ENCODE data around the gene MINPP1.

The MINPP1 gene

GRCh38 chr10:87505366-87506111, 846 bp downstream of the MINPP1 start:
- peaks cover 8% of the 10 kb centered on the region for H3K36me3 Mint-ChIP-seq
- peaks cover 44% of the 10 kb centered on the region for H3K4me1 Mint-ChIP-seq (ENCODE audit: low read depth)
- peak overlapping the region; percentile 87 for H3K4me3 Mint-ChIP-seq
- H3K9me3 Mint-ChIP-seq (ENCODE audit: low read depth) = no peaks in the 10 kb centered on the region
- H3K27me3 Mint-ChIP-seq = peaks cover 4% of the 10 kb centered on the region
- H3K27ac Mint-ChIP-seq = peak overlapping the region; percentile 46

GRCh38 chr10:87506956-87507355, 2.3 kb downstream of the MINPP1 start:
- H3K4me1 Mint-ChIP-seq (ENCODE audit: low read depth) = peaks cover 44% of the 10 kb centered on the region
- H3K4me3 Mint-ChIP-seq = peak overlapping the region; percentile 87
- H3K27me3 Mint-ChIP-seq = peaks cover under 1% of the 10 kb centered on the region
- H3K36me3 Mint-ChIP-seq = peaks cover 11% of the 10 kb centered on the region
- no peak overlapping the region for H3K27ac Mint-ChIP-seq
- no peaks in the 10 kb centered on the region for H3K9me3 Mint-ChIP-seq (ENCODE audit: low read depth)

GRCh38 chr10:87507879-87508483, 3.3 kb downstream of the MINPP1 start:
- H3K4me1 Mint-ChIP-seq (ENCODE audit: low read depth) = peaks cover 44% of the 10 kb centered on the region
- H3K36me3 Mint-ChIP-seq = peaks cover 12% of the 10 kb centered on the region
- H3K9me3 Mint-ChIP-seq (ENCODE audit: low read depth) = no peaks in the 10 kb centered on the region

GRCh38 chr10:87508837-87509236, 4.1 kb downstream of the MINPP1 start:
- H3K27ac Mint-ChIP-seq = no peak overlapping the region
- no peaks in the 10 kb centered on the region for H3K9me3 Mint-ChIP-seq (ENCODE audit: low read depth)

More at GRCh38 chr10:87507879-87508483, 3.3 kb downstream of the MINPP1 start:
- H3K27ac Mint-ChIP-seq = no peak overlapping the region
- no peaks in the 10 kb centered on the region for H3K27me3 Mint-ChIP-seq
- no peak overlapping the region for H3K4me3 Mint-ChIP-seq

GRCh38 chr10:87510025-87510424, 5.3 kb downstream of the MINPP1 start:
- Mint-ChIP-seq H3K9me3 (ENCODE audit: low read depth) (no peaks in the 10 kb centered on the region), H3K36me3 (peaks cover 16% of the 10 kb centered on the region), H3K27me3 (no peaks in the 10 kb centered on the region), H3K4me3 (no peak overlapping the region), H3K27ac (no peak overlapping the region), H3K4me1 (ENCODE audit: low read depth) (peaks cover 32% of the 10 kb centered on the region)

More at GRCh38 chr10:87508837-87509236, 4.1 kb downstream of the MINPP1 start:
- Mint-ChIP-seq H3K36me3 (peaks cover 12% of the 10 kb centered on the region), H3K4me1 (ENCODE audit: low read depth) (peaks cover 38% of the 10 kb centered on the region), H3K4me3 (no peak overlapping the region), H3K27me3 (no peaks in the 10 kb centered on the region)

GRCh38 chr10:87511526-87511925, 6.8 kb downstream of the MINPP1 start:
- Mint-ChIP-seq H3K27me3 (no peaks in the 10 kb centered on the region), H3K4me3 (no peak overlapping the region), H3K27ac (no peak overlapping the region), H3K9me3 (ENCODE audit: low read depth) (no peaks in the 10 kb centered on the region), H3K4me1 (ENCODE audit: low read depth) (peaks cover 22% of the 10 kb centered on the region), H3K36me3 (peaks cover 16% of the 10 kb centered on the region)

GRCh38 chr10:87518937-87519336, 14.2 kb downstream of the MINPP1 start:
- peaks cover 24% of the 10 kb centered on the region for H3K36me3 Mint-ChIP-seq
- H3K4me3 Mint-ChIP-seq = no peak overlapping the region
- no peak overlapping the region for H3K27ac Mint-ChIP-seq
- no peaks in the 10 kb centered on the region for H3K27me3 Mint-ChIP-seq
- peaks cover 5% of the 10 kb centered on the region for H3K9me3 Mint-ChIP-seq (ENCODE audit: low read depth)
- H3K4me1 Mint-ChIP-seq (ENCODE audit: low read depth) = peaks cover 2% of the 10 kb centered on the region

- H3K27ac Mint-ChIP-seq = no peak overlapping the region
These were observed 14.9 kb downstream of the MINPP1 start for GRCh38 chr10:87519582-87519981.

GRCh38 chr10:87523731-87524130, 19.0 kb downstream of the MINPP1 start:
- Mint-ChIP-seq H3K27ac (no peak overlapping the region), H3K9me3 (ENCODE audit: low read depth) (peaks cover 7% of the 10 kb centered on the region), H3K4me3 (no peak overlapping the region), H3K36me3 (peaks cover 40% of the 10 kb centered on the region), H3K27me3 (no peaks in the 10 kb centered on the region), H3K4me1 (ENCODE audit: low read depth) (peaks cover 8% of the 10 kb centered on the region)

More at GRCh38 chr10:87519582-87519981, 14.9 kb downstream of the MINPP1 start:
- Mint-ChIP-seq H3K4me1 (ENCODE audit: low read depth) (peaks cover 5% of the 10 kb centered on the region), H3K4me3 (no peak overlapping the region), H3K36me3 (peaks cover 26% of the 10 kb centered on the region), H3K9me3 (ENCODE audit: low read depth) (peaks cover 8% of the 10 kb centered on the region), H3K27me3 (no peaks in the 10 kb centered on the region)

- no peaks in the 10 kb centered on the region for H3K27me3 Mint-ChIP-seq
- no peak overlapping the region for H3K27ac Mint-ChIP-seq
- H3K4me1 Mint-ChIP-seq (ENCODE audit: low read depth) = peaks cover 7% of the 10 kb centered on the region
- peaks cover 7% of the 10 kb centered on the region for H3K9me3 Mint-ChIP-seq (ENCODE audit: low read depth)
- no peak overlapping the region for H3K4me3 Mint-ChIP-seq
- peaks cover 44% of the 10 kb centered on the region for H3K36me3 Mint-ChIP-seq
These were observed 19.6 kb downstream of the MINPP1 start for GRCh38 chr10:87524296-87524695.

- no peak overlapping the region for H3K4me3 Mint-ChIP-seq
- H3K9me3 Mint-ChIP-seq (ENCODE audit: low read depth) = peaks cover 4% of the 10 kb centered on the region
- H3K4me1 Mint-ChIP-seq (ENCODE audit: low read depth) = peaks cover 5% of the 10 kb centered on the region
- H3K27ac Mint-ChIP-seq = no peak overlapping the region
- H3K36me3 Mint-ChIP-seq = peaks cover 29% of the 10 kb centered on the region
- H3K27me3 Mint-ChIP-seq = no peaks in the 10 kb centered on the region
These were observed 27.4 kb downstream of the MINPP1 start for GRCh38 chr10:87531908-87532622.

GRCh38 chr10:87532696-87533095, 28.0 kb downstream of the MINPP1 start:
- H3K27ac Mint-ChIP-seq = no peak overlapping the region
- peaks cover 4% of the 10 kb centered on the region for H3K9me3 Mint-ChIP-seq (ENCODE audit: low read depth)
- peaks cover 26% of the 10 kb centered on the region for H3K36me3 Mint-ChIP-seq
- no peaks in the 10 kb centered on the region for H3K27me3 Mint-ChIP-seq
- H3K4me1 Mint-ChIP-seq (ENCODE audit: low read depth) = peaks cover 8% of the 10 kb centered on the region
- H3K4me3 Mint-ChIP-seq = no peak overlapping the region

GRCh38 chr10:87534173-87534858, 29.6 kb downstream of the MINPP1 start:
- Mint-ChIP-seq H3K27me3 (no peaks in the 10 kb centered on the region), H3K36me3 (peaks cover 25% of the 10 kb centered on the region), H3K4me3 (no peak overlapping the region), H3K4me1 (ENCODE audit: low read depth) (peaks cover 5% of the 10 kb centered on the region), H3K9me3 (ENCODE audit: low read depth) (no peaks in the 10 kb centered on the region), H3K27ac (no peak overlapping the region)

GRCh38 chr10:87538092-87539015, 33.7 kb downstream of the MINPP1 start:
- Mint-ChIP-seq H3K36me3 (peaks cover 49% of the 10 kb centered on the region), H3K27ac (no peak overlapping the region), H3K4me3 (no peak overlapping the region), H3K4me1 (ENCODE audit: low read depth) (peaks cover 5% of the 10 kb centered on the region), H3K9me3 (ENCODE audit: low read depth) (peaks cover 13% of the 10 kb centered on the region), H3K27me3 (no peaks in the 10 kb centered on the region)

Measured in activated naive CD8-positive, alpha-beta T cell (primary cell).